ENCODE results near the gene ISM1. TPM values are rescaled to one million over a fixed set of nuclear protein-coding genes. Genes with fewer than 3 reads are reported as not detected.

Gene ISM1
- polyA plus RNA-seq, 3 donors: not detected

DNA sequence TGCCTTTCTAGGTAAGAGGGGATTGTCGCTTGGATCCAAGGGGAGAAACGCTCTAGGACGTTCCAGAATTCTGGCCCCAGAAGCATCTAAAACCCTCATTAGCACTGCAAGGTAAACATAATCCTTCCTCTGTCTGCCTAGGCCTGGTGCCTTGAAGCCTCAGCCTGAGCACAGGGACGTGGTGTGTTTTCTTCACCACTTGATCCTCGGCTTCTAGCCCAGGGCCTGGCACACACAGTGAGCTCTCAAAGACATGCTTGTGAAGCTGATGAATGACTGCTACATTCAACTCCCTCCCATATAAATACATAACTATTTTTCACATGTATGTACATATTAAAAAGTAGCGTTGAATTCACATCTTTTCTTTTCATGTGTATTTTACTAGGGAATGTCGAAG is 100.3 kb downstream of the ISM1 start:
- Histone ChIP-seq H3K9me3 (replicated peaks in 1 of 2; ENCODE audit: control insufficient read depth in 1 of 2, insufficient read depth in 1 of 2, low read length in 2 of 2) (no peaks in the 10 kb centered on the region), H2AFZ (ENCODE audit: insufficient read depth, low read depth, low read length, poor library complexity, severe bottlenecking) (no peak overlapping the region), H3K4me3 (replicated peaks in 1 of 3; ENCODE audit: low read depth in 2 of 3, low read length in 3 of 3) (no peak overlapping the region), H3K79me2 (ENCODE audit: insufficient read depth, low read length) (no peaks in the 10 kb centered on the region), H3K4me2 (replicated peaks; ENCODE audit: extremely low read depth, low read length, poor library complexity, severe bottlenecking) (no peak overlapping the region), H3K27ac (ENCODE audit: low read depth in 1 of 2, low read length in 2 of 2) (no peak overlapping the region), H3K27me3 (ENCODE audit: control insufficient read depth in 2 of 2, insufficient read depth in 2 of 2, low read length in 2 of 2) (no peaks in the 10 kb centered on the region), H3K4me1 (ENCODE audit: control insufficient read depth in 1 of 2, insufficient read depth in 2 of 2, low read length in 2 of 2) (no peaks in the 10 kb centered on the region), H4K20me1 (ENCODE audit: insufficient read depth, low read length) (no peaks in the 10 kb centered on the region), H3K9ac (ENCODE audit: insufficient read depth, low read length, poor library complexity, severe bottlenecking) (no peak overlapping the region), H3K36me3 (replicated peaks in 1 of 2; ENCODE audit: control insufficient read depth in 1 of 2, insufficient read depth in 2 of 2, low read length in 2 of 2) (no peaks in the 10 kb centered on the region)
- intact Hi-C loops (cut with micrococcal nuclease): no loop called here
- H3K4me1 Mint-ChIP-seq: no peaks in the 10 kb centered on the region
- H3K9me3 Mint-ChIP-seq: peaks cover 0 to 5% (median 0%) of the 10 kb centered on the region in 7 donors
- peaks cover 2 to 6% (median 5%) of the 10 kb centered on the region in 3 donors for H3K27me3 Mint-ChIP-seq (ENCODE audit: low read depth in 3 of 3)
- DNase-seq: no peak
- H3K36me3 Mint-ChIP-seq: no peaks in the 10 kb centered on the region
- H3K4me3 Mint-ChIP-seq: no peak overlapping the region
- WGBS (ENCODE audit: insufficient coverage): 86% methylated on average over 1 of the region's 7 CpGs
- H3K27ac Mint-ChIP-seq: no peak overlapping the region
- TF ChIP-seq, protein P1, sequence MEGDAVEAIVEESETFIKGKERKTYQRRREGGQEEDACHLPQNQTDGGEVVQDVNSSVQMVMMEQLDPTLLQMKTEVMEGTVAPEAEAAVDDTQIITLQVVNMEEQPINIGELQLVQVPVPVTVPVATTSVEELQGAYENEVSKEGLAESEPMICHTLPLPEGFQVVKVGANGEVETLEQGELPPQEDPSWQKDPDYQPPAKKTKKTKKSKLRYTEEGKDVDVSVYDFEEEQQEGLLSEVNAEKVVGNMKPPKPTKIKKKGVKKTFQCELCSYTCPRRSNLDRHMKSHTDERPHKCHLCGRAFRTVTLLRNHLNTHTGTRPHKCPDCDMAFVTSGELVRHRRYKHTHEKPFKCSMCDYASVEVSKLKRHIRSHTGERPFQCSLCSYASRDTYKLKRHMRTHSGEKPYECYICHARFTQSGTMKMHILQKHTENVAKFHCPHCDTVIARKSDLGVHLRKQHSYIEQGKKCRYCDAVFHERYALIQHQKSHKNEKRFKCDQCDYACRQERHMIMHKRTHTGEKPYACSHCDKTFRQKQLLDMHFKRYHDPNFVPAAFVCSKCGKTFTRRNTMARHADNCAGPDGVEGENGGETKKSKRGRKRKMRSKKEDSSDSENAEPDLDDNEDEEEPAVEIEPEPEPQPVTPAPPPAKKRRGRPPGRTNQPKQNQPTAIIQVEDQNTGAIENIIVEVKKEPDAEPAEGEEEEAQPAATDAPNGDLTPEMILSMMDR (IDR thresholded peaks at IDR 0.05): no peak

DNA sequence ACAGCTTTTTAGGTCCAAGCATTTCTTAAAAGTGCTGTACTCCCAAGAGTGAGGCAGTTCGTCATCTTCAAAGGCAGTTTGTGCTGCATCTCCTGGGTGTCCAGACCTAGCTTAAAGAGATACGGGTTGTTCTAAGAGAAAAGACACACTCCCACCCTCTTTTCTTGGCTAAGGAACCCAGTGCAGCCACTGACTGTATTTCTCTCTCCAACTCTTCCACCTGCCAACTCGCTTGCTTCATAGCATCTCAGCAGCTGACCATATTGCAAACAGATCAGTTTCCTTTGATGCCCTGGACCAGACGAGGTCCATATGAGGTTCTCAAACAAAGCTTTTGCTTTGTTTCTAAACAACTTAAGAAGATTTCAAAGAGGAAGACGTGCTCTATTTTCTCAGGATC is 101.1 kb downstream of the ISM1 start:
- Histone ChIP-seq H4K20me1 (ENCODE audit: insufficient read depth, low read length) (no peaks in the 10 kb centered on the region), H3K4me3 (replicated peaks in 1 of 3; ENCODE audit: low read depth in 2 of 3, low read length in 3 of 3) (no peak overlapping the region), H3K79me2 (ENCODE audit: insufficient read depth, low read length) (no peaks in the 10 kb centered on the region), H3K4me1 (ENCODE audit: control insufficient read depth in 1 of 2, insufficient read depth in 2 of 2, low read length in 2 of 2) (no peaks in the 10 kb centered on the region), H3K27ac (ENCODE audit: low read depth in 1 of 2, low read length in 2 of 2) (no peak overlapping the region), H3K36me3 (replicated peaks in 1 of 2; ENCODE audit: control insufficient read depth in 1 of 2, insufficient read depth in 2 of 2, low read length in 2 of 2) (no peaks in the 10 kb centered on the region), H3K27me3 (ENCODE audit: control insufficient read depth in 2 of 2, insufficient read depth in 2 of 2, low read length in 2 of 2) (no peaks in the 10 kb centered on the region), H3K9me3 (replicated peaks in 1 of 2; ENCODE audit: control insufficient read depth in 1 of 2, insufficient read depth in 1 of 2, low read length in 2 of 2) (no peaks in the 10 kb centered on the region), H3K4me2 (replicated peaks; ENCODE audit: extremely low read depth, low read length, poor library complexity, severe bottlenecking) (no peak overlapping the region), H3K9ac (ENCODE audit: insufficient read depth, low read length, poor library complexity, severe bottlenecking) (no peak overlapping the region), H2AFZ (ENCODE audit: insufficient read depth, low read depth, low read length, poor library complexity, severe bottlenecking) (no peak overlapping the region)
- Mint-ChIP-seq H3K4me3 (no peak overlapping the region), H3K27me3 (ENCODE audit: low read depth in 3 of 3) (peaks cover 2 to 6% (median 5%) of the 10 kb centered on the region in 3 donors), H3K9me3 (peaks cover 0 to 2% (median 0%) of the 10 kb centered on the region in 7 donors), H3K4me1 (no peaks in the 10 kb centered on the region), H3K36me3 (no peaks in the 10 kb centered on the region), H3K27ac (no peak overlapping the region)
- intact Hi-C loops (cut with micrococcal nuclease): no loop called here
- 70% methylated on average over 2 of the region's 5 CpGs for WGBS (ENCODE audit: insufficient coverage)
- TF ChIP-seq, protein P1 (IDR thresholded peaks at IDR 0.05): no peak
- no peak for DNase-seq
